Measurements from ENCODE around the gene AFTPH.

AFTPH gene

DNA sequence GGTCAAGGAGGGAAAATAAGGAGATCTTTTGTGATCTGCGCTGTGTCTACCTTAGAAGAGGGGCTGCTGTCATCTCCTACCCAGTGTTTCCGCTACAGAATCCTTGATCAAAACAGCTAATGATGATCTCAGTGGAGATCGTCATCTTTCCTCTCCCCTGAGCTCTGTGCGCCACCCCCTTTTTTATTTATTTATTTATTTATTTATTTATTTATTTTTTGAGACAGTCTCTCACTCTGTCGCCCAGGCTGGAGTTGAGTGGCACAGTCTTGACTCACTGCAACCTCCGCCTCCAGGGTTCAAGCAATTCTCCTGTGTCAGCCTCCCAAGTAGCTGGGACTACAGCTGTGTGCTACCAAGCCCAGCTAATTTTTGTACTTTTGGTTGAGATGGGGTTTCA is 74.1 kb downstream of the AFTPH start:
- CTCF ChIA-PET, result interaction anchor here (1.3 to 7.6 kb wide), 5 partner anchors 10 to 275 kb away, joined by 3 to 44 read pairs (median 8); no protein-coding TSS in a partner anchor
- no peak for DNase-seq (ENCODE audit: low read depth, low spot score)
- POLR2A ChIA-PET, result interaction anchor here (0.8 kb wide), 1 partner anchor 240 kb away, joined by 4 read pairs; no protein-coding TSS in a partner anchor
- TF ChIP-seq, protein P1, sequence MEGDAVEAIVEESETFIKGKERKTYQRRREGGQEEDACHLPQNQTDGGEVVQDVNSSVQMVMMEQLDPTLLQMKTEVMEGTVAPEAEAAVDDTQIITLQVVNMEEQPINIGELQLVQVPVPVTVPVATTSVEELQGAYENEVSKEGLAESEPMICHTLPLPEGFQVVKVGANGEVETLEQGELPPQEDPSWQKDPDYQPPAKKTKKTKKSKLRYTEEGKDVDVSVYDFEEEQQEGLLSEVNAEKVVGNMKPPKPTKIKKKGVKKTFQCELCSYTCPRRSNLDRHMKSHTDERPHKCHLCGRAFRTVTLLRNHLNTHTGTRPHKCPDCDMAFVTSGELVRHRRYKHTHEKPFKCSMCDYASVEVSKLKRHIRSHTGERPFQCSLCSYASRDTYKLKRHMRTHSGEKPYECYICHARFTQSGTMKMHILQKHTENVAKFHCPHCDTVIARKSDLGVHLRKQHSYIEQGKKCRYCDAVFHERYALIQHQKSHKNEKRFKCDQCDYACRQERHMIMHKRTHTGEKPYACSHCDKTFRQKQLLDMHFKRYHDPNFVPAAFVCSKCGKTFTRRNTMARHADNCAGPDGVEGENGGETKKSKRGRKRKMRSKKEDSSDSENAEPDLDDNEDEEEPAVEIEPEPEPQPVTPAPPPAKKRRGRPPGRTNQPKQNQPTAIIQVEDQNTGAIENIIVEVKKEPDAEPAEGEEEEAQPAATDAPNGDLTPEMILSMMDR (IDR thresholded peaks at IDR 0.05; ENCODE audit: insufficient read depth, low read length, missing control alignments), result no peak
- no peak overlapping the region for H3K4me3 ChIP-seq (ENCODE audit: low read depth, low read length)

DNA sequence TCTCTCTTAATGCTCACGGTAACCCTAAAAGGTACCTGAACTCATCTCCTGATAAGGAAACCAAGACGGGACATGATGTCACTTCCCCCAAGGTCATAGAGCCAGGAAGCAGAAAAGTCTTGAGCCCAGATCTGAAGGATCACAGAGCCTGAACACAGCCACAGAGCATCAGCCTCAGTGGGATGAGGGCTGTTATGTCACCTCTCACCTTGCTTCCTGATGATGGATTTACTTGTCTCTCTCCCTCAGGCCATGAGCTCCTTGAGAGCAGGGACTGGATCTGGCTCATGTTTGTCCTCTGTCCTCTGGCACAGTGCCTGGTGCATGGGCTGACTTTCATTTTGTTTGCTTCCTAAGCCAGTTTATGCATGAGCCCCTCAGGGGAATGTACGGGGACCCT is 75.3 kb downstream of the AFTPH start:
- no peak for DNase-seq (ENCODE audit: low read depth, low spot score)
- POLR2A ChIA-PET, result no interaction called here
- H3K4me3 ChIP-seq (ENCODE audit: low read depth, low read length), result no peak overlapping the region
- TF ChIP-seq, protein P1 (IDR thresholded peaks at IDR 0.05; ENCODE audit: insufficient read depth, low read length, missing control alignments), result no peak
- CTCF ChIA-PET, result interaction anchor here (1.3 to 7.6 kb wide), 4 partner anchors 10 to 273 kb away, joined by 3 to 44 read pairs (median 7); no protein-coding TSS in a partner anchor

DNA sequence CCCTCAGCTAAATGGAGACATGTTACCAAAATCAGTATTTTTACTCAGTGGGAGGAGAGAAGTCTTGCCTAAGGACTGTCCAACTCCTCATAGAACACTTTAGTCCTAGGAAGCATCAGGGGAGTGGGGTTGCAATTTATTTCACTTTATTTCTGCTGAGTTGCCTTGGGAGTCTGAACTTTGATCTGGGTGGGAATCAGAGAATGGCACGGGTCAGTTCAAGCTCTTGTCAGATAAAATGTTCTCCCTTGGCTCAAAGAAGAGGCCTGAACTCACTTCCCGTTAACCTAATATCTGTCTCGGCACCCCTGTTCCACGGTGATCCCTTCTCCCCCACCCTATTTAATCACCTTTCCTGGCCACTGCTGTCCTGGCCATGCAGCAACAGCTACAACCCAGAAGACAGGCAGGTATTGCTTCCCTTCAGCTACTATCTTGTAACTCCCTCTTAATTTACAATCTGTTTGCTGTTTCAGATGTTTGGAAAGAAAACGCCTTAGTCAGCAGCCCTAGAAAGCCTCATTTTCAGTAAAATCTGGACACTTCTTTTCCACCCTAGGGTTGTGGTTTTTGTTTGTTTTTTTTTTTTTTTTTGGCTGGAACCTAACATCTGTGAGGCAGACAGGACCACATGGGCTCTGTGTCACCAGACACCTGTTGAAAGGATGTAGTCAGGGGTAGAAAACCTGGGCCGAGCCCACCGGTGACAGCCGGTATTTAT is 77.1 kb downstream of the AFTPH start:
- DNase-seq (ENCODE audit: low read depth, low spot score), result no peak
- H3K4me3 ChIP-seq (ENCODE audit: low read depth, low read length), result no peak overlapping the region
- TF ChIP-seq, protein P1 (IDR thresholded peaks at IDR 0.05; ENCODE audit: insufficient read depth, low read length, missing control alignments), result no peak
- ChIA-PET POLR2A (no interaction called here), CTCF (interaction anchor here (1.2 to 7.6 kb wide), 4 partner anchors 8 to 15 kb away, joined by 3 to 44 read pairs (median 4); no protein-coding TSS in a partner anchor)

DNA sequence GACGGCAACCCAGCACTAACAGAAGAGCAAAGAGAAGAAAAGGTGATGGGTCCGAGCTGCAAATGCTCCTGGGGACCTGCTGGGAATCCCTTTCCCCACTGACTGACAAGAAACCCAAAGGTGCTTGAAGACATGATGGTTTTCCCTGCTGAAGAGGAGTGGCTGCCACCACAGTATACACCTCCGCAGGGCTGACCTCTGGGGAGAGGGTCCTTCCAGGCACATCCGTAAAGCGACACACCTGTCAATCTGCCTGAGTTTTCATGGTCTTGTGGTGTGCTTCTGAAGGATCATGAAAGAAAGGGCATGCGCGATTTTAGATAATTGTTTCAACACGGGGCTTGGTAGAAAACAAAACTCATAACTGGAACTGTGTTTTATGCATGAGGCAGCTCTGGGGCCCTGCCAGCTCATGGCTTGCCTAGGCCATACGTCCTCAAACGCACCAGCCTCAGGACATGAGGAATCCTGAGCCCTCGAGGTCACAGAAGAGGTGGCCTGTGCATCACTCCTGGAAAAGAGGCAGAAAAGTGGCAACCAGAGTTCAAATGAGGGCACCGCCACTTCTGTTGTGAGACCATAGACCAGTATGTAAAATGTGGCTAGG is 77.8 kb downstream of the AFTPH start:
- TF ChIP-seq, protein P1 (IDR thresholded peaks at IDR 0.05; ENCODE audit: insufficient read depth, low read length, missing control alignments), result no peak
- POLR2A ChIA-PET, result no interaction called here
- CTCF ChIA-PET, result interaction anchor here (1.4 to 7.6 kb wide), 2 partner anchors 9 to 15 kb away, joined by 3 to 44 read pairs; no protein-coding TSS in a partner anchor

DNA sequence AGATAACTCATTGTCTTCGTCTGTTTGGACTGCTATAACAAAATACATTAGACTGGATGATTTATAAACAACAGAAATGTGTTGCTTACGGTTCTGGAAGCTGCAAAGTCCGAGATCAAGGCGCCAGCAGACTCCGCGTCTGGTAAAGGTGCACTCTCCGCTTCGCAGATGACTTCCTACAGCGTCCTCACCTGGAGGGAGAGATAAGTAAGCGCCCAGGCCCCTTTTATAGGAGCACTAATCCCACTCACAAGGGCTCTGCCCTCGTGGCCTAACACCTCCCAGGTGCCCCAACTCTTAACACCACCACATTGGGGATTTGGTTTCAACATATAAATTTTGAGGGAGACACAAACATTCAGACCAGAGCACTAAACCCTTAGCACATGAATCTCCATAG is 78.3 kb downstream of the AFTPH start:
- CTCF ChIA-PET, result no interaction called here
- POLR2A ChIA-PET, result no interaction called here
- no peak overlapping the region for H3K4me3 ChIP-seq (ENCODE audit: low read depth, low read length)
- no peak for DNase-seq (ENCODE audit: low read depth, low spot score)
- TF ChIP-seq, protein P1 (IDR thresholded peaks at IDR 0.05; ENCODE audit: insufficient read depth, low read length, missing control alignments), result no peak

More for the DNA sequence above, 77.8 kb downstream of the AFTPH start:
- H3K4me3 ChIP-seq (ENCODE audit: low read depth, low read length), result no peak overlapping the region
- DNase-seq (ENCODE audit: low read depth, low spot score), result no peak

DNA sequence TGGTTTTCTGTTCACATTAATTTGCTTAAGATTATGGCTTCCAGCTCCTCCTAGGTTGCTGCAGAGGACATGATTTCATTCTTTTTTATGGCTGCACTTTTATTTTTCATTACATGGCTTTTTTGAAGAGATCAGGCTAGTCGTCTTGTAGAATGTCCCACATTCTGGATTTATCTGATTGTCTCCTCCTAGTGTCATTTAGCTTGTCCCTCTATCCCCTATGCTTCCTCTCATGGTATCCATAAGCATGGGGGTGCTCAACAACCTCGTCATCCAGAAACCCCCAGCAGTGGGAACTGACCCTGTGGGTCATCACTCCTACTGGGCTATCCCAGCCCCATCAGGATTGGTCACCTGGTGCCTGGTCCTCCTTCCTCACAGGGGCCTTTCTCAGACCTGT is 80.0 kb downstream of the AFTPH start:
- TF ChIP-seq, protein P1 (IDR thresholded peaks at IDR 0.05; ENCODE audit: insufficient read depth, low read length, missing control alignments), result no peak
- ChIA-PET POLR2A (no interaction called here), CTCF (interaction anchor here (1.2 kb wide), 1 partner anchor 81 kb away, joined by 3 read pairs; the partner anchor contains the start of gene AFTPH)

More for the DNA sequence above, 80.0 kb downstream of the AFTPH start:
- H3K4me3 ChIP-seq (ENCODE audit: low read depth, low read length), result no peak overlapping the region
- no peak for DNase-seq (ENCODE audit: low read depth, low spot score)

Measured in AG04449 (cell line).